ENCODE results near the gene WDR87. TPM values are rescaled to one million over a fixed set of nuclear protein-coding genes. Genes with fewer than 3 reads are reported as not detected.

The WDR87 gene
- total and polyA plus RNA-seq, 2 donors (not counting 3 experiments of a cell fraction or from before 2014, with no cell fraction given), result not detected

DNA sequence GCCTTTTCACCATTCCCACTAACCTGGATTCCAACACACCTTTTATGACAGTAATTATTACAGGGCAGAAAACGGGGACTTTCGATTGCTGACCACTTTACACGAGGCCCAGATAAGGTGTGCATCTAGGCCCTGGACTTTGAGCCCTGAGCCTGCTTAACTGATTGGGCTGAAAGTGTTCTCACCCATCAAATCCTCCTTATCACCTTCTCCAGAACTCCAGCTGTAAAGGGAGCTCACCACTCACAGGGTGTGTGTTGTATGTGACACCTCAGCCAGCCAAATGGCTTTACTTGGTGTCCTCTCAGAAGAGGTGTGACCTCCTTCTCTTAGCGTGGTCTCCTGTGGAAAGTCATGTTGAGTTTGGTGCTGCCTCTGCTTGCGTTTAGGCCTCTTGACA, 37.1 kb upstream of the WDR87 start:
- Histone ChIP-seq H3K36me3 (ENCODE audit: control insufficient read depth in 2 of 2, extremely low read depth in 1 of 2, insufficient read depth in 2 of 2, low read length in 2 of 2) (no peaks in the 10 kb centered on the region), H3K9me3 (replicated peaks; ENCODE audit: control insufficient read depth, insufficient read depth, low read length) (no peaks in the 10 kb centered on the region), H3K9me1 (replicated peaks; ENCODE audit: control insufficient read depth, extremely low read depth, insufficient read depth, low read length) (no peaks in the 10 kb centered on the region), H3K9ac (replicated peaks; ENCODE audit: extremely low read depth, insufficient read depth, low read length) (no peak overlapping the region), H3K4me3 (replicated peaks in 1 of 3; ENCODE audit: insufficient read depth in 1 of 3, low read depth in 1 of 3, low read length in 3 of 3) (no peak overlapping the region), H3K79me2 (ENCODE audit: control insufficient read depth, insufficient read depth, low read length) (peaks cover 45% of the 10 kb centered on the region), H4K20me1 (replicated peaks; ENCODE audit: control insufficient read depth, extremely low read depth, insufficient read depth, low read length) (no peaks in the 10 kb centered on the region), H3K4me1 (ENCODE audit: control insufficient read depth, extremely low read depth, insufficient read depth, low read length) (no peaks in the 10 kb centered on the region), H2AFZ (ENCODE audit: low read depth, low read length) (no peak overlapping the region), H3K27ac (ENCODE audit: insufficient read depth, low read depth, low read length) (no peak overlapping the region), H3K27me3 (ENCODE audit: control insufficient read depth in 2 of 2, insufficient read depth in 2 of 2, low read length in 2 of 2) (no peaks in the 10 kb centered on the region), H3K4me2 (ENCODE audit: insufficient read depth, low read length) (no peak overlapping the region)
- ChIA-PET CTCF (no interaction called here), POLR2A (interaction anchor here (0.6 kb wide), 2 partner anchors 26 to 71 kb away, joined by 3 to 7 read pairs; no protein-coding TSS in a partner anchor)
- BruUV-seq (replicated peaks), result no TSS peak
- dilution Hi-C loops (cut with MboI; ENCODE audit: extremely low pct_ligation_motif_present, low sequenced_read_pairs) (no loop called here), intact Hi-C loops (cut with micrococcal nuclease) (no loop called here)
- FAIRE-seq (no peak), DNase-seq (ENCODE audit: low read depth, low spot score) (no peak)
- TF ChIP-seq, protein P1, sequence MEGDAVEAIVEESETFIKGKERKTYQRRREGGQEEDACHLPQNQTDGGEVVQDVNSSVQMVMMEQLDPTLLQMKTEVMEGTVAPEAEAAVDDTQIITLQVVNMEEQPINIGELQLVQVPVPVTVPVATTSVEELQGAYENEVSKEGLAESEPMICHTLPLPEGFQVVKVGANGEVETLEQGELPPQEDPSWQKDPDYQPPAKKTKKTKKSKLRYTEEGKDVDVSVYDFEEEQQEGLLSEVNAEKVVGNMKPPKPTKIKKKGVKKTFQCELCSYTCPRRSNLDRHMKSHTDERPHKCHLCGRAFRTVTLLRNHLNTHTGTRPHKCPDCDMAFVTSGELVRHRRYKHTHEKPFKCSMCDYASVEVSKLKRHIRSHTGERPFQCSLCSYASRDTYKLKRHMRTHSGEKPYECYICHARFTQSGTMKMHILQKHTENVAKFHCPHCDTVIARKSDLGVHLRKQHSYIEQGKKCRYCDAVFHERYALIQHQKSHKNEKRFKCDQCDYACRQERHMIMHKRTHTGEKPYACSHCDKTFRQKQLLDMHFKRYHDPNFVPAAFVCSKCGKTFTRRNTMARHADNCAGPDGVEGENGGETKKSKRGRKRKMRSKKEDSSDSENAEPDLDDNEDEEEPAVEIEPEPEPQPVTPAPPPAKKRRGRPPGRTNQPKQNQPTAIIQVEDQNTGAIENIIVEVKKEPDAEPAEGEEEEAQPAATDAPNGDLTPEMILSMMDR (IDR thresholded peaks at IDR 0.05; ENCODE audit: extremely low read depth in 1 of 2, insufficient read depth in 1 of 2, low read depth in 1 of 2, low read length in 2 of 2), result no peak
- no peak for TF ChIP-seq POLR2AphosphoS5 (IDR thresholded peaks at IDR 0.05; ENCODE audit: insufficient read depth, low read depth, low read length)
- no peak for TF ChIP-seq GATA2 (IDR thresholded peaks at IDR 0.05; ENCODE audit: insufficient read depth, insufficient read length, low read depth, low read length)

DNA sequence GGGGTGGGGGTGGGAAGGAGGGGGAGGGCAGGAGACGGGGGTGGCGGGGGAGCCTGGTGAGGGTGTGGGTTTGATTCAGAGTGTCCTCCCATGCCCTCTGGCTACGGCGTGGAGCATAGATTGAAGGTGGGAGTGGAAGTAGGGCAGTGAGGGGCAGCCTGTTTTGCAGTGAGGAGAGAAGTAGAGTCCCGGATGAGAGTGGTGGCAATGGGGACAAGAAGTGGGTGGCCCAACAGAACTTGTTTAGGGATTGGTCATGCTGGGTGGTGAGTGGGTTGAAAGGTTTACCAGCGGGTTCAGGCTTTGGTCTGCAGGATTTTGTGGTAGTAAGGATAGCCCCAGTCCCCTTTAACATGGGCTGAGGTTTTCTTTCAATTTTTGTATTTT, 36.1 kb upstream of the WDR87 start:
- Histone ChIP-seq H4K20me1 (replicated peaks; ENCODE audit: control insufficient read depth, extremely low read depth, insufficient read depth, low read length) (no peaks in the 10 kb centered on the region), H2AFZ (ENCODE audit: low read depth, low read length) (no peak overlapping the region), H3K4me1 (ENCODE audit: control insufficient read depth, extremely low read depth, insufficient read depth, low read length) (no peaks in the 10 kb centered on the region), H3K9me1 (replicated peaks; ENCODE audit: control insufficient read depth, extremely low read depth, insufficient read depth, low read length) (no peaks in the 10 kb centered on the region), H3K27ac (ENCODE audit: insufficient read depth, low read depth, low read length) (no peak overlapping the region), H3K27me3 (ENCODE audit: control insufficient read depth in 2 of 2, insufficient read depth in 2 of 2, low read length in 2 of 2) (no peaks in the 10 kb centered on the region), H3K36me3 (ENCODE audit: control insufficient read depth in 2 of 2, extremely low read depth in 1 of 2, insufficient read depth in 2 of 2, low read length in 2 of 2) (no peaks in the 10 kb centered on the region), H3K9ac (replicated peaks; ENCODE audit: extremely low read depth, insufficient read depth, low read length) (no peak overlapping the region), H3K9me3 (replicated peaks; ENCODE audit: control insufficient read depth, insufficient read depth, low read length) (no peaks in the 10 kb centered on the region), H3K79me2 (ENCODE audit: control insufficient read depth, insufficient read depth, low read length) (peaks cover 45% of the 10 kb centered on the region), H3K4me3 (replicated peaks in 1 of 3; ENCODE audit: insufficient read depth in 1 of 3, low read depth in 1 of 3, low read length in 3 of 3) (no peak overlapping the region), H3K4me2 (ENCODE audit: insufficient read depth, low read length) (no peak overlapping the region)
- DNase-seq (ENCODE audit: low read depth, low spot score) (no peak), FAIRE-seq (no peak)
- TF ChIP-seq POLR2AphosphoS5 (IDR thresholded peaks at IDR 0.05; ENCODE audit: insufficient read depth, low read depth, low read length), result no peak
- TF ChIP-seq, protein P1 (IDR thresholded peaks at IDR 0.05; ENCODE audit: extremely low read depth in 1 of 2, insufficient read depth in 1 of 2, low read depth in 1 of 2, low read length in 2 of 2), result no peak
- TF ChIP-seq, protein P2, sequence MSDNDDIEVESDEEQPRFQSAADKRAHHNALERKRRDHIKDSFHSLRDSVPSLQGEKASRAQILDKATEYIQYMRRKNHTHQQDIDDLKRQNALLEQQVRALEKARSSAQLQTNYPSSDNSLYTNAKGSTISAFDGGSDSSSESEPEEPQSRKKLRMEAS (IDR thresholded peaks at IDR 0.05; ENCODE audit: insufficient read depth, insufficient read length), result no peak
- no peak for TF ChIP-seq JUN (IDR thresholded peaks at IDR 0.05; ENCODE audit: borderline replicate concordance, insufficient read depth, insufficient read length, low read depth)
- no peak for TF ChIP-seq MYC (IDR thresholded peaks at IDR 0.05; ENCODE audit: low read depth, low read length)
- no peak for TF ChIP-seq FOS (IDR thresholded peaks at IDR 0.05; ENCODE audit: borderline replicate concordance, insufficient read depth, low read length)
- no TSS peak for BruUV-seq (replicated peaks)
- ChIA-PET CTCF (interaction anchor here (1.5 kb wide), 1 partner anchor 19 kb away, joined by 5 read pairs; no protein-coding TSS in a partner anchor), POLR2A (no interaction called here)
- intact Hi-C loops (cut with micrococcal nuclease), result no loop called here
- dilution Hi-C loops (cut with MboI; ENCODE audit: extremely low pct_ligation_motif_present, low sequenced_read_pairs), result no loop called here

All from endothelial cell of umbilical vein (primary cell).